ENCODE results near the gene ALDH2.
"Not testable (repeated sequence)": the region's sequence is repeated elsewhere in the genome, so short reads cannot be mapped to it uniquely, and the experiment has no call there.

DNA sequence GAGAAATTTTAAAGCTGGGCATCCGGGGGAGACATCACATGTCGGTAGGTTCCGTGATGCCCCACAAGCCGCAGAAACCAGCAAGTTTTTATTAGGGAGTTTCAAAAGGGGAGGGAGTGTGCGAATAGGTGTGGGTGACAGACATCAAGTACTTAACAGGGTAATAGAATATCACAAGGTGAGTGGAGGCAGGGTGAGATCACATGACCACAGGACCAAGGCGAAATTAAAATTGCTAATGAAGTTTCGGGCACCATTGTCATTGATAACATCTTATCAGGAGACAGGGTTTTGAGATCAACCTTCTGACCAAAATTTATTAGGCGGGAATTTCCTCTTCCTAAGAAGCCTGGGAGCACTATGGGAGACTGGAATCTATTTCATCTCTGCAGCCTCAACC is 54.1 kb downstream of the ALDH2 start:
- TF ChIP-seq, protein P1, sequence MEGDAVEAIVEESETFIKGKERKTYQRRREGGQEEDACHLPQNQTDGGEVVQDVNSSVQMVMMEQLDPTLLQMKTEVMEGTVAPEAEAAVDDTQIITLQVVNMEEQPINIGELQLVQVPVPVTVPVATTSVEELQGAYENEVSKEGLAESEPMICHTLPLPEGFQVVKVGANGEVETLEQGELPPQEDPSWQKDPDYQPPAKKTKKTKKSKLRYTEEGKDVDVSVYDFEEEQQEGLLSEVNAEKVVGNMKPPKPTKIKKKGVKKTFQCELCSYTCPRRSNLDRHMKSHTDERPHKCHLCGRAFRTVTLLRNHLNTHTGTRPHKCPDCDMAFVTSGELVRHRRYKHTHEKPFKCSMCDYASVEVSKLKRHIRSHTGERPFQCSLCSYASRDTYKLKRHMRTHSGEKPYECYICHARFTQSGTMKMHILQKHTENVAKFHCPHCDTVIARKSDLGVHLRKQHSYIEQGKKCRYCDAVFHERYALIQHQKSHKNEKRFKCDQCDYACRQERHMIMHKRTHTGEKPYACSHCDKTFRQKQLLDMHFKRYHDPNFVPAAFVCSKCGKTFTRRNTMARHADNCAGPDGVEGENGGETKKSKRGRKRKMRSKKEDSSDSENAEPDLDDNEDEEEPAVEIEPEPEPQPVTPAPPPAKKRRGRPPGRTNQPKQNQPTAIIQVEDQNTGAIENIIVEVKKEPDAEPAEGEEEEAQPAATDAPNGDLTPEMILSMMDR (IDR thresholded peaks at IDR 0.05), result not testable (repeated sequence)
- TF ChIP-seq POLR2A (IDR thresholded peaks at IDR 0.05), result not testable (repeated sequence)
